Glutamatergic neuron (in vitro differentiated cells): ENCODE results near the gene AASDH. TPM values are rescaled to one million over a fixed set of nuclear protein-coding genes. Genes with fewer than 3 reads are reported as not detected.

Source experiments
- DNase-seq: peaks from one replicate; pipeline ENCODE4 v3.0.0; 2022
- H3K27ac Mint-ChIP-seq: one replicate; pipeline ENCODE4 v1.8.0; 2020; ENCODE audit warnings: mild to moderate bottlenecking, mixed read lengths, inconsistent platforms; ENCODE audit not compliant: unreplicated experiment
- H3K27me3 Mint-ChIP-seq: one replicate; pipeline ENCODE4 v1.8.0; 2020; ENCODE audit warnings: mild to moderate bottlenecking, moderate library complexity, mixed read lengths, inconsistent platforms; ENCODE audit not compliant: unreplicated experiment
- H3K36me3 Mint-ChIP-seq: one replicate; pipeline ENCODE4 v1.8.0; 2020; ENCODE audit warnings: mild to moderate bottlenecking, mixed read lengths, inconsistent platforms; ENCODE audit not compliant: unreplicated experiment
- H3K4me1 Mint-ChIP-seq: one replicate; pipeline ENCODE4 v1.8.0; 2020; ENCODE audit warnings: mild to moderate bottlenecking, low read depth, mixed read lengths, inconsistent platforms; ENCODE audit not compliant: unreplicated experiment
- H3K4me3 Mint-ChIP-seq: one replicate; pipeline ENCODE4 v1.8.0; 2020; ENCODE audit warnings: mild to moderate bottlenecking, mixed read lengths, inconsistent platforms; ENCODE audit not compliant: unreplicated experiment
- H3K9me3 Mint-ChIP-seq: one replicate; pipeline ENCODE4 v1.8.0; 2020; ENCODE audit warnings: mild to moderate bottlenecking, moderate library complexity, mixed read lengths, inconsistent platforms; ENCODE audit not compliant: unreplicated experiment
- total RNA-seq: library from RNA; stranded (reverse); fragmentation: NEBNext Ultra II Directional; extraction: Animal tissue kit (Norgen Biotek cat#: 25700); gene quantifications from one replicate; pipeline ENCODE4 v1.2.1, GENCODE V29; 2021; ENCODE audit not compliant: unreplicated experiment
- TF ChIP-seq, protein P1 (sequence below): fragments of 200-600 bp; sonication (generic); IDR thresholded peaks from one replicate; pipeline ENCODE4 v1.5.0; 2021; ENCODE audit not compliant: partially characterized antibody, unreplicated experiment

AASDH gene
- total RNA-seq, 1 donor from 2014 or later: 12.1 TPM

GRCh38 chr4:56296526-56296925 lies 90.8 kb downstream of the AASDH start:
- TF ChIP-seq, protein P1, sequence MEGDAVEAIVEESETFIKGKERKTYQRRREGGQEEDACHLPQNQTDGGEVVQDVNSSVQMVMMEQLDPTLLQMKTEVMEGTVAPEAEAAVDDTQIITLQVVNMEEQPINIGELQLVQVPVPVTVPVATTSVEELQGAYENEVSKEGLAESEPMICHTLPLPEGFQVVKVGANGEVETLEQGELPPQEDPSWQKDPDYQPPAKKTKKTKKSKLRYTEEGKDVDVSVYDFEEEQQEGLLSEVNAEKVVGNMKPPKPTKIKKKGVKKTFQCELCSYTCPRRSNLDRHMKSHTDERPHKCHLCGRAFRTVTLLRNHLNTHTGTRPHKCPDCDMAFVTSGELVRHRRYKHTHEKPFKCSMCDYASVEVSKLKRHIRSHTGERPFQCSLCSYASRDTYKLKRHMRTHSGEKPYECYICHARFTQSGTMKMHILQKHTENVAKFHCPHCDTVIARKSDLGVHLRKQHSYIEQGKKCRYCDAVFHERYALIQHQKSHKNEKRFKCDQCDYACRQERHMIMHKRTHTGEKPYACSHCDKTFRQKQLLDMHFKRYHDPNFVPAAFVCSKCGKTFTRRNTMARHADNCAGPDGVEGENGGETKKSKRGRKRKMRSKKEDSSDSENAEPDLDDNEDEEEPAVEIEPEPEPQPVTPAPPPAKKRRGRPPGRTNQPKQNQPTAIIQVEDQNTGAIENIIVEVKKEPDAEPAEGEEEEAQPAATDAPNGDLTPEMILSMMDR: no peak
- H3K4me1 Mint-ChIP-seq: peaks cover 7% of the 10 kb centered on the region
- H3K4me3 Mint-ChIP-seq: no peak overlapping the region
- H3K9me3 Mint-ChIP-seq: peaks cover 5% of the 10 kb centered on the region
- peaks cover 6% of the 10 kb centered on the region for H3K27me3 Mint-ChIP-seq
- DNase-seq: no peak
- H3K36me3 Mint-ChIP-seq: no peaks in the 10 kb centered on the region
- no peak overlapping the region for H3K27ac Mint-ChIP-seq

DNA sequence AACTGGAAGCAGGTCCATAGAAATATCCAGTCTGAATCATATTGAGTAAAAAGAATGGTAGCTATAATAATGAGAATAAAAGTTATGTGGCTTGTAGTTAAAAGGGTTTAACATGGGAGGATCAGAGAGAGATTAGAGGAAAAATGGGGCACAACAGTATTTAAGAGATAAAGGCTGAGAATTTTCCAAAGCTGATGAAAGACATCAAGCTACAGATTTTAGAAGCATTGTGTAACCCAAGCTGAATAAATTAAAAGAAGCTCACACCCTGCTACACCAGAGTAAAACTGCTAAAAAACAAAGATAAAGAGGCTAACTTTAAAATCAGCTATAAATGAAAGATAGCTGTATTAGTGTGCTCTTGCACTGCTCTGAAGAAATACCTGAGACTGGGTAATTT lies 94.2 kb downstream of the AASDH start:
- no peaks in the 10 kb centered on the region for H3K4me1 Mint-ChIP-seq
- peaks cover 3% of the 10 kb centered on the region for H3K27me3 Mint-ChIP-seq
- DNase-seq: no peak
- H3K27ac Mint-ChIP-seq: no peak overlapping the region
- peaks cover 7% of the 10 kb centered on the region for H3K9me3 Mint-ChIP-seq
- TF ChIP-seq, protein P1: no peak
- H3K36me3 Mint-ChIP-seq: no peaks in the 10 kb centered on the region
- no peak overlapping the region for H3K4me3 Mint-ChIP-seq

DNA sequence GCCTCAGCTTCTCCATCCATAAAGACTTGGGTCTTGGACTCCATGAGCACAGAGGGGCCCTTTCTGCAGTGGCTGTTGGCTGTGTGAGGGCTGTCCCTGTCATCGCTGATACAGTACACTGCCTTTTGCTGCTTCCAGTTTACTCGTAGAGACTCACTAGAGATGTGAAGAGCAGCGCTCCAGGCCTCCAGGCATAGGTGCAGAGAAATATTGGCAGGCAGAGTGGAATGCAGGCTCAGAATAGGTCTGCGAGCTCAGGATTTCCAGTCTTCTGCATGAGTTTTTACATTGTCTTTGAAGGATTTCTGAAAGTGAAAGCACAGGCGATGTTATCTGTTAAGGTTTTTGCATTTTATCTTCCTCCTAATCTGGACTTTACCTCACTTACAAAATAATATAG lies 97.4 kb downstream of the AASDH start:
- TF ChIP-seq, protein P1: no peak
- Mint-ChIP-seq H3K27ac (no peak overlapping the region), H3K4me1 (no peaks in the 10 kb centered on the region), H3K27me3 (peaks cover 7% of the 10 kb centered on the region), H3K36me3 (no peaks in the 10 kb centered on the region), H3K4me3 (no peak overlapping the region), H3K9me3 (peaks cover 12% of the 10 kb centered on the region)
- no peak for DNase-seq

DNA sequence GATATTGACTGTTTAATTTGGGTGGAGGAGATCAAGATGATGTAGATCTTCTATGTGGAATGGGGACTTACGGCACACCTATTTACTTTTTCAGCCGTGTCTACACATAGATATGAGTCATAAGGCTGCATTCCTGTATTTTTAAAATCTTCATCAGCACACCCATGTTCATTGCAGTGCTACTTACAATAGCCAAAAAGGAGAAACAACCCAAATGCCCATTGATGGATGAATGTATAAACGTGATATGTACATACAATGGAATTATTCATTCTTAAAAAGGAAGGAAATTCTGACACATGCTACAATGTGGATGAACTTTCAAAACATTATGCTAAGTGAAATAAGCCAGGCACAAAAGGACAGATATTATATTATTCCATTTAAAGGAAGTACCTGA lies 98.6 kb downstream of the AASDH start:
- Mint-ChIP-seq H3K4me3 (no peak overlapping the region), H3K4me1 (no peaks in the 10 kb centered on the region), H3K27me3 (peaks cover 9% of the 10 kb centered on the region), H3K36me3 (peaks cover 5% of the 10 kb centered on the region), H3K27ac (peak overlapping the region; percentile 7), H3K9me3 (peaks cover 14% of the 10 kb centered on the region)
- TF ChIP-seq, protein P1: no peak
- no peak for DNase-seq

Other genes with a start within 250 kb of the AASDH start
- gene PPAT, start 48.1 kb upstream of the AASDH start, total RNA-seq: 15.9 TPM
- gene PAICS, start 48.8 kb upstream of the AASDH start, total RNA-seq: 53.4 TPM
- 102 TPM for gene SRP72, start 80.1 kb upstream of the AASDH start, total RNA-seq
- gene ARL9, start 118.3 kb upstream of the AASDH start, total RNA-seq: 0.83 TPM